ENCODE measurements around the gene TRAF3IP1. TPM values are rescaled to one million over a fixed set of nuclear protein-coding genes. Genes with fewer than 3 reads are reported as not detected.
A peak's percentile ranks its signal among the peaks of the same experiment; 100 is the strongest.
"Not testable (repeated sequence)": the region's sequence is repeated elsewhere in the genome, so short reads cannot be mapped to it uniquely, and the experiment has no call there.

Gene TRAF3IP1
- total and polyA plus RNA-seq, 8 donors: 4.7 to 10.3 (median 6.9) TPM

GRCh38 chr2:238441262-238442114, 121.2 kb downstream of the TRAF3IP1 start:
- no peak overlapping the region for H3K27ac ChIP-seq
- 64 to 68% methylated on average over 17 of the region's 17 CpGs for WGBS, 2 donors
- peaks cover 0 to 22% (median 0%) of the 10 kb centered on the region in 3 donors for H3K36me3 ChIP-seq
- DNase-seq: no peak
- FAIRE-seq: no peak
- H3K9me3 ChIP-seq: no peaks in the 10 kb centered on the region
- peak; percentile 35 to 60 (median 50) for ATAC-seq
- TF ChIP-seq CTCF (IDR thresholded peaks at IDR 0.05): no peak
- no peak overlapping the region for H3K4me3 ChIP-seq
- peaks cover 0 to 6% (median 0%) of the 10 kb centered on the region in 3 donors for H3K4me1 ChIP-seq
- intact Hi-C loops (cut with DNase I): no loop called here
- no peaks in the 10 kb centered on the region for H3K27me3 ChIP-seq

- H3K9me3 ChIP-seq; H3K4me1 ChIP-seq; ATAC-seq; H3K27ac ChIP-seq; H3K4me3 ChIP-seq; DNase-seq; intact Hi-C loops (cut with DNase I); FAIRE-seq; H3K27me3 ChIP-seq: not testable (repeated sequence)
- 70 to 76% methylated on average over 6 of the region's 6 CpGs for WGBS, 2 donors
- peaks cover 0 to 29% (median 7%) of the 10 kb centered on the region in 3 donors for H3K36me3 ChIP-seq
These were observed 121.9 kb downstream of the TRAF3IP1 start for GRCh38 chr2:238442257-238442656.

DNA sequence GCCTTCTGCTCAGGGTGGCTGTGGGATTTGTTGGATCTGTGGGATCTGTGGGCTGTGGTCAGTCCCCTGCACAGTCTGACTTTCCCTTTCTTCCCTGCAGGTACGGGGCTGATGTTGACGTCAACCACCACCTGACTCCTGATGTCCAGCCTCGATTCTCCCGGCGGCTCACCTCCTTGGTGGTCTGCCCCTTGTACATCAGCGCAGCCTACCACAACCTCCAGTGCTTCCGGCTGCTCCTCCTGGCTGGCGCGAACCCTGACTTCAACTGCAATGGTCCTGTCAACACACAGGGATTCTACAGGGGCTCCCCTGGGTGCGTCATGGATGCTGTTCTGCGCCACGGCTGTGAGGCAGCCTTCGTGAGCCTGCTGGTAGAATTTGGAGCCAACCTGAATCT, 123.9 kb downstream of the TRAF3IP1 start:
- Histone ChIP-seq H3K4me3 (no peak overlapping the region), H3K36me3 (peaks cover 0 to 35% (median 7%) of the 10 kb centered on the region in 3 donors), H3K27ac (no peak overlapping the region), H3K9me3 (no peaks in the 10 kb centered on the region), H3K27me3 (no peaks in the 10 kb centered on the region), H3K4me1 (peaks cover 0 to 6% (median 0%) of the 10 kb centered on the region in 3 donors)
- DNase-seq: no peak
- ATAC-seq: no peak
- no peak for FAIRE-seq
- TF ChIP-seq CTCF (IDR thresholded peaks at IDR 0.05): no peak
- WGBS, 2 donors: 97 to 99% methylated on average over 13 of the region's 13 CpGs
- intact Hi-C loops (cut with DNase I): no loop called here

DNA sequence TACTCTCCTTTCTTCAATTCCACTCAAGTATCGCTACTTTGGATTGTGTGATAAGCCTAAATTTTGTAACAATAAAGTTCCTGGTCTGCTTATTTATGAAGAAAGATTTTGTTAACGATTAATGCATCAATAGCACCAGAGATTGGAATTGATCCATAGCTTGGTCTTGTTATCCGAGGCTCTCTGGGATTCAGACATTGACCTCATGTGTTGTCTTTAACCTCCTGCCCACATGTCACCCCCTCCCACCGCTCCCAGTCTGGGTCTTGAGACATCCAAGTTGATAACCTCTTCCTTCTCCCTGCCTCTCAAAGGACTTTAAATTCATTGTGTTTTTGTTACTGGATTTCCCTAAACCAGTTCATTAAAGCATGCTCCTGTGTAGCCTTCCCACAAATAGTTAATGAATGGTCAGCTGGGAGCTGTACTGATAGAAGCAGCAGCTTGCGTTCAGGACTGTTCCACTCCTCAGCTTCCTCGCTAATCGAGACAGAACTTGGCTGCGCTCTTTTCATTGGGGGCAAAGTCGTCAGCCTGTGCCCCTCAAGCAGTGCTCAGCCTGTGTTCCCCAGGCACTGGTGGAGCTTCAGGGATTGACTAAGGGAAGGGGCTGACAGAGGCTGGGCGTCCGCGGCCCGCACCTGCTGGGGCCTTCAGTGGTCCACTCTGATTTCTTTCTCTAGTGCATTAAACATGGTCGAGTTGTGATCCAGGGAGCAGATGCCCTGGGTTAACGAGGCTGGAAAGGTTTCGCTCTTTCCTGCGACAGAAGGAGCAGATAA, 125.3 kb downstream of the TRAF3IP1 start:
- H3K27ac ChIP-seq: no peak overlapping the region
- H3K27me3 ChIP-seq: no peaks in the 10 kb centered on the region
- no peak for FAIRE-seq
- H3K4me3 ChIP-seq: no peak overlapping the region
- ATAC-seq: no peak
- DNase-seq: no peak
- TF ChIP-seq CTCF (IDR thresholded peaks at IDR 0.05): no peak
- intact Hi-C loops (cut with DNase I): no loop called here
- H3K4me1 ChIP-seq: peaks cover 0 to 6% (median 0%) of the 10 kb centered on the region in 3 donors
- peaks cover 0 to 35% (median 7%) of the 10 kb centered on the region in 3 donors for H3K36me3 ChIP-seq
- 88% methylated on average over 17 of the region's 17 CpGs for WGBS, 2 donors
- H3K9me3 ChIP-seq: no peaks in the 10 kb centered on the region

GRCh38 chr2:238446371-238446770, 126.1 kb downstream of the TRAF3IP1 start:
- WGBS, 2 donors: 96 to 98% methylated on average over 8 of the region's 8 CpGs
- no peaks in the 10 kb centered on the region for H3K9me3 ChIP-seq
- no peak for FAIRE-seq

More at GRCh38 chr2:238446371-238446770, 126.1 kb downstream of the TRAF3IP1 start:
- no peak overlapping the region for H3K27ac ChIP-seq
- no peak for ATAC-seq
- H3K4me1 ChIP-seq: peaks cover 0 to 6% (median 0%) of the 10 kb centered on the region in 3 donors
- H3K4me3 ChIP-seq: no peak overlapping the region
- no peak for TF ChIP-seq CTCF (IDR thresholded peaks at IDR 0.05)
- no peak for DNase-seq
- H3K27me3 ChIP-seq: no peaks in the 10 kb centered on the region
- intact Hi-C loops (cut with DNase I): no loop called here
- H3K36me3 ChIP-seq: peaks cover 0 to 35% (median 7%) of the 10 kb centered on the region in 3 donors

All from pancreas (tissue), 10 donors.